Endodermal cell (in vitro differentiated cells): ENCODE results near the gene VSIG4. TPM values are rescaled to one million over a fixed set of nuclear protein-coding genes. Genes with fewer than 3 reads are reported as not detected.
"Not testable (repeated sequence)": the region's sequence is repeated elsewhere in the genome, so short reads cannot be mapped to it uniquely, and the experiment has no call there.

ENCODE experiments used
- DNase-seq: peaks from one replicate; pipeline ENCODE4 v3.0.0-alpha.2; 2017
- H3K27ac ChIP-seq: 2 replicates; pipeline ENCODE4 v1.5.1; 2013; ENCODE audit warnings: mild to moderate bottlenecking, low read depth, low read length, moderate library complexity
- H3K27me3 ChIP-seq: 2 replicates; pipeline ENCODE4 v1.6.1; 2013; ENCODE audit warnings: mild to moderate bottlenecking, low read length, moderate library complexity; ENCODE audit not compliant: insufficient read depth, control insufficient read depth, poor library complexity, severe bottlenecking
- H3K36me3 ChIP-seq: 2 replicates; pipeline ENCODE4 v1.7.0; 2013; ENCODE audit warnings: mild to moderate bottlenecking, low read length, moderate library complexity; ENCODE audit not compliant: control insufficient read depth, insufficient read depth
- H3K4me1 ChIP-seq: one replicate; pipeline ENCODE4 v1.7.0; 2013; ENCODE audit warnings: low read length; ENCODE audit not compliant: control insufficient read depth, insufficient read depth
- H3K4me3 ChIP-seq: 2 replicates; pipeline ENCODE4 v1.5.1; 2013; ENCODE audit warnings: mild to moderate bottlenecking, low read length, moderate library complexity
- H3K9ac ChIP-seq: 2 replicates; pipeline ENCODE4 v1.6.1; 2013; ENCODE audit warnings: mild to moderate bottlenecking, low read length, moderate library complexity; ENCODE audit not compliant: poor library complexity, severe bottlenecking; ENCODE audit errors: extremely low read depth
- H3K9me3 ChIP-seq: 2 replicates; pipeline ENCODE4 v1.6.1; 2013; ENCODE audit warnings: mild to moderate bottlenecking, low read length, moderate library complexity; ENCODE audit not compliant: control insufficient read depth
- H3K27ac Mint-ChIP-seq: 2 replicates; pipeline ENCODE4 v1.8.0; 2020; ENCODE audit warnings: mixed read lengths
- H3K27me3 Mint-ChIP-seq: 2 replicates; pipeline ENCODE4 v1.8.0; 2021; ENCODE audit warnings: mild to moderate bottlenecking, mixed read lengths; ENCODE audit not compliant: insufficient read depth
- H3K36me3 Mint-ChIP-seq: 2 replicates; pipeline ENCODE4 v1.8.0; 2020; ENCODE audit warnings: low read depth, mixed read lengths
- H3K4me1 Mint-ChIP-seq: 2 replicates; pipeline ENCODE4 v1.8.0; 2020; ENCODE audit warnings: mixed read lengths
- H3K4me3 Mint-ChIP-seq: 2 replicates; pipeline ENCODE4 v1.8.0; 2020; ENCODE audit warnings: mild to moderate bottlenecking, moderate library complexity, mixed read lengths
- H3K9me3 Mint-ChIP-seq: 2 replicates; pipeline ENCODE4 v1.8.0; 2020; ENCODE audit warnings: mild to moderate bottlenecking, mixed read lengths
- CTCF ChIP-seq: fragments of 200-600 bp; sonication (generic); conservative IDR thresholded peaks from 2 replicates; pipeline ENCODE4 v1.5.0; 2021; ENCODE audit warnings: antibody characterized with exemption, mild to moderate bottlenecking
- WGBS, 2 experiments: methylation state at CpG; one replicate each; pipeline versions ENCODE4 v1.1.5 to v1.1.7; 2013; ENCODE audit warnings: missing lambda C conversion rate in 2 of 2, mixed read lengths in 1 of 2; ENCODE audit not compliant: insufficient coverage in 1 of 2, insufficient read length in 1 of 2; 5-methylcytosine and 5-hydroxymethylcytosine counted together
- total RNA-seq, 2 donors: library from RNA; stranded (reverse); fragmentation: NEBNext Ultra II Directional in 1 of 2; extraction: Animal tissue kit (Norgen Biotek cat#: 25700) in 1 of 2; gene quantifications; 2 replicates in 1 of 2; 3 replicates in 1 of 2; pipeline ENCODE4 v1.2.1, GENCODE V29; 2021

VSIG4 gene
- total RNA-seq, 2 donors from 2014 or later, result not detected

- no peak overlapping the region for H3K4me3 ChIP-seq
- no peaks in the 10 kb centered on the region for H3K9me3 ChIP-seq
- Mint-ChIP-seq H3K4me1 (peaks cover 15% of the 10 kb centered on the region), H3K27ac (peak overlapping the region; percentile 82), H3K4me3 (no peak overlapping the region), H3K27me3 (no peaks in the 10 kb centered on the region), H3K9me3 (peaks cover 42% of the 10 kb centered on the region), H3K36me3 (no peaks in the 10 kb centered on the region)
- H3K27me3 ChIP-seq, result no peaks in the 10 kb centered on the region
- H3K9ac ChIP-seq, result no peak overlapping the region
- TF ChIP-seq CTCF, result peak; percentile 73
- H3K27ac ChIP-seq, result no peak overlapping the region
- H3K36me3 ChIP-seq, result no peaks in the 10 kb centered on the region
- DNase-seq, result peak; percentile 79
- WGBS, 2 experiments, result 22 to 33% methylated on average over 2 to 4 of the region's 5 CpGs
- no peaks in the 10 kb centered on the region for H3K4me1 ChIP-seq
Observed at GRCh38 chrX:65985922-65986588, 53.8 kb downstream of the VSIG4 start.

- no peak overlapping the region for H3K9ac ChIP-seq
- no peaks in the 10 kb centered on the region for H3K36me3 Mint-ChIP-seq
- DNase-seq, result no peak
Observed at GRCh38 chrX:65985211-65985610, 54.7 kb downstream of the VSIG4 start.

GRCh38 chrX:65977161-65977560, 62.7 kb downstream of the VSIG4 start:
- not testable (repeated sequence) for H3K27me3 ChIP-seq, DNase-seq, H3K36me3 ChIP-seq, H3K9me3 ChIP-seq, H3K27ac Mint-ChIP-seq, H3K4me1 ChIP-seq, H3K27ac ChIP-seq, H3K4me3 ChIP-seq, H3K4me3 Mint-ChIP-seq, H3K4me1 Mint-ChIP-seq, H3K36me3 Mint-ChIP-seq, H3K9ac ChIP-seq, H3K27me3 Mint-ChIP-seq
- no CpG with 5 or more reads among the region's 1 CpG for WGBS, 2 experiments
- H3K9me3 Mint-ChIP-seq, result peaks cover 56% of the 10 kb centered on the region

More at GRCh38 chrX:65985211-65985610, 54.7 kb downstream of the VSIG4 start:
- Histone ChIP-seq H3K27me3 (no peaks in the 10 kb centered on the region), H3K27ac (no peak overlapping the region), H3K4me1 (no peaks in the 10 kb centered on the region), H3K9me3 (no peaks in the 10 kb centered on the region), H3K4me3 (no peak overlapping the region), H3K36me3 (no peaks in the 10 kb centered on the region)
- Mint-ChIP-seq H3K4me1 (peaks cover 10% of the 10 kb centered on the region), H3K4me3 (no peak overlapping the region), H3K9me3 (peaks cover 47% of the 10 kb centered on the region), H3K27ac (no peak overlapping the region), H3K27me3 (no peaks in the 10 kb centered on the region)
- WGBS, 2 experiments, result 88 to 100% methylated on average over 1 to 2 of the region's 3 CpGs
- no peak for TF ChIP-seq CTCF

GRCh38 chrX:65976161-65976560, 63.7 kb downstream of the VSIG4 start:
- Mint-ChIP-seq H3K36me3 (no peaks in the 10 kb centered on the region), H3K4me1 (no peaks in the 10 kb centered on the region), H3K27me3 (no peaks in the 10 kb centered on the region), H3K9me3 (peaks cover 60% of the 10 kb centered on the region), H3K27ac (no peak overlapping the region), H3K4me3 (no peak overlapping the region)
- Histone ChIP-seq H3K9me3 (no peaks in the 10 kb centered on the region), H3K9ac (no peak overlapping the region), H3K4me1 (no peaks in the 10 kb centered on the region), H3K36me3 (no peaks in the 10 kb centered on the region), H3K27ac (no peak overlapping the region), H3K4me3 (no peak overlapping the region), H3K27me3 (no peaks in the 10 kb centered on the region)
- no peak for DNase-seq
- no peak for TF ChIP-seq CTCF

- not testable (repeated sequence) for H3K4me1 ChIP-seq, DNase-seq, H3K9me3 ChIP-seq, H3K36me3 Mint-ChIP-seq, H3K27ac Mint-ChIP-seq, H3K27me3 ChIP-seq, H3K4me3 Mint-ChIP-seq, H3K9ac ChIP-seq, H3K27ac ChIP-seq, H3K4me3 ChIP-seq, H3K36me3 ChIP-seq, H3K4me1 Mint-ChIP-seq, H3K27me3 Mint-ChIP-seq
- 97 to 100% methylated on average over 1 to 31 of the region's 38 CpGs for WGBS, 2 experiments
- H3K9me3 Mint-ChIP-seq, result peaks cover 61% of the 10 kb centered on the region
Observed at GRCh38 chrX:65975161-65975751, 64.6 kb downstream of the VSIG4 start.
